B cell (primary cell): ENCODE results near the gene XXYLT1. TPM values are rescaled to one million over a fixed set of nuclear protein-coding genes. Genes with fewer than 3 reads are reported as not detected.

Source experiments
- ATAC-seq: fragments of 200-7000 bp; cut with Tn5 transposase; one replicate; pipeline ENCODE4 v1.10.0; 2021; ENCODE audit warnings: low read depth, mild to moderate bottlenecking, moderate number of reproducible peaks, moderate library complexity
- CTCF ChIA-PET: fragments of 350-600 bp; sonication (Branson Sonifier 250); formaldehyde crosslinking; loops from one replicate; lab custom pipeline; 2021; ENCODE audit warnings: antibody characterized with exemption, inconsistent platforms; lab: Charles Lee
- POLR2A ChIA-PET: fragments of 350-600 bp; sonication (Branson Sonifier 250); formaldehyde crosslinking; loops from one replicate; lab custom pipeline; 2021; ENCODE audit warnings: antibody characterized with exemption; lab: Charles Lee
- DNase-seq: peaks from one replicate; pipeline ENCODE4 v3.0.0; 2013
- H2AFZ ChIP-seq: 2 replicates; pipeline ENCODE4 v1.6.1; 2012; ENCODE audit warnings: mild to moderate bottlenecking, low read depth, low read length; ENCODE audit not compliant: insufficient read depth, poor library complexity, severe bottlenecking
- H3K27ac ChIP-seq, 2 donors: 1 replicate in 1 of 2; 2 replicates in 1 of 2; pipeline ENCODE4 v1.5.1; 2012 to 2013; ENCODE audit warnings: low read length in 2 of 2, mild to moderate bottlenecking in 2 of 2, moderate library complexity in 1 of 2
- H3K27me3 ChIP-seq, 4 experiments: fragments of 200-600 bp in 1 of 4; sonication (generic) in 1 of 4; replicated peaks in 1 of 4; 1 replicate in 2 of 4; 2 replicates in 2 of 4; pipeline versions ENCODE4 v1.6.1 to v1.7.0; 2013 to 2016; ENCODE audit warnings: low read length in 3 of 4, mild to moderate bottlenecking in 2 of 4, mixed read lengths in 1 of 4, moderate library complexity in 1 of 4; ENCODE audit not compliant: insufficient read depth in 4 of 4, control insufficient read depth in 3 of 4; ENCODE audit errors: control extremely low read depth in 1 of 4
- H3K36me3 ChIP-seq, 2 experiments: replicated peaks in 1 of 2; 1 replicate in 1 of 2; 2 replicates in 1 of 2; pipeline versions ENCODE4 v1.6.1 to v1.7.1; 2013; ENCODE audit warnings: low read length in 1 of 2; ENCODE audit not compliant: insufficient read depth in 2 of 2, control insufficient read depth in 1 of 2; ENCODE audit errors: control extremely low read depth in 1 of 2, extremely low read depth in 1 of 2
- H3K4me1 ChIP-seq, 2 donors: fragments of 200-600 bp in 1 of 2; sonication (generic) in 1 of 2; 1 replicate in 1 of 2; 2 replicates in 1 of 2; pipeline versions ENCODE4 v1.5.1 to v1.6.1; 2013 to 2017; ENCODE audit warnings: low read length in 2 of 2; ENCODE audit not compliant: control insufficient read depth in 2 of 2, insufficient read depth in 2 of 2
- H3K4me2 ChIP-seq: replicated peaks from 2 replicates; pipeline ENCODE3; 2012; ENCODE audit warnings: mild to moderate bottlenecking, low read depth, low read length; ENCODE audit not compliant: poor library complexity, severe bottlenecking
- H3K4me3 ChIP-seq, 5 experiments: fragments of 200-600 bp in 1 of 5; sonication (generic) in 1 of 5; 1 replicate in 3 of 5; 2 replicates in 2 of 5; pipeline versions ENCODE4 v1.5.1 to v1.7.0; 2011 to 2016; ENCODE audit warnings: low read length in 4 of 5, mild to moderate bottlenecking in 4 of 5, low read depth in 2 of 5, control low read depth in 1 of 5, moderate library complexity in 1 of 5; ENCODE audit not compliant: insufficient read depth in 1 of 5; ENCODE audit errors: control extremely low read depth in 1 of 5, extremely low read depth in 1 of 5
- H3K79me2 ChIP-seq: fragments of 200-600 bp; sonication (generic); one replicate; pipeline ENCODE4 v1.6.0; 2016; ENCODE audit warnings: low read length; ENCODE audit not compliant: control insufficient read depth, insufficient read depth
- H3K9ac ChIP-seq: fragments of 200-600 bp; sonication (generic); 2 replicates; pipeline ENCODE4 v1.6.1; 2017; ENCODE audit warnings: mild to moderate bottlenecking, low read length, moderate library complexity
- H3K9me3 ChIP-seq, 3 donors: one replicate each; pipeline versions ENCODE4 v1.6.1 to v1.7.1; 2013; ENCODE audit warnings: low read length in 2 of 3; ENCODE audit not compliant: control insufficient read depth in 2 of 3, insufficient read depth in 1 of 3; ENCODE audit errors: control extremely low read depth in 1 of 3
- H4K20me1 ChIP-seq: 2 replicates; pipeline ENCODE4 v1.6.0; 2012; ENCODE audit warnings: mild to moderate bottlenecking, low read length; ENCODE audit not compliant: insufficient read depth, control insufficient read depth, poor library complexity, severe bottlenecking
- H3K27ac Mint-ChIP-seq: one replicate; pipeline ENCODE4 v1.8.0; 2021; ENCODE audit warnings: mixed read lengths
- H3K27me3 Mint-ChIP-seq: one replicate; pipeline ENCODE4 v1.8.0; 2021; ENCODE audit warnings: mixed read lengths
- H3K4me1 Mint-ChIP-seq: one replicate; pipeline ENCODE4 v1.8.0; 2021; ENCODE audit warnings: mixed read lengths
- H3K4me3 Mint-ChIP-seq: one replicate; pipeline ENCODE4 v1.8.0; 2021; ENCODE audit warnings: mixed read lengths
- H3K9me3 Mint-ChIP-seq: one replicate; pipeline ENCODE4 v1.8.0; 2022; ENCODE audit warnings: mixed read lengths; ENCODE audit not compliant: insufficient read depth
- EZH2 ChIP-seq: IDR thresholded peaks from 2 replicates; pipeline ENCODE4 v1.6.1; 2012; ENCODE audit warnings: borderline replicate concordance, low read depth, mild to moderate bottlenecking, moderate library complexity, low read length; ENCODE audit not compliant: insufficient read depth, poor library complexity, severe bottlenecking
- WGBS: methylation state at CpG from one replicate; pipeline ENCODE4 v1.1.5; 2013; ENCODE audit warnings: missing lambda C conversion rate; ENCODE audit not compliant: insufficient coverage; 5-methylcytosine and 5-hydroxymethylcytosine counted together
- intact Hi-C: fragments of 100-400 bp; cut with micrococcal nuclease; formaldehyde crosslinking; loops from one replicate; pipeline ENCODE4 v1.10.0; 2022
- polyA plus RNA-seq: library from polyadenylated mRNA; depleted of rRNA; stranded (reverse); fragments of >200 nt; gene quantifications from 2 replicates; pipeline ENCODE4 v1.2.3, GENCODE V29; 2012
- total RNA-seq, 2 donors: library from RNA; stranded (reverse); fragments of 120-200 nt in 1 of 2; gene quantifications; 1 replicate in 1 of 2; 2 replicates in 1 of 2; pipeline versions ENCODE4 v1.2.3 to v1.2.4, GENCODE V29; 2013 to 2022
- TF ChIP-seq, protein P1 (sequence below): fragments of 200-600 bp; IDR thresholded peaks from one replicate; pipeline ENCODE4 v1.8.0; 2022; ENCODE audit warnings: antibody characterized with exemption, mild to moderate bottlenecking

The XXYLT1 gene
- total and polyA plus RNA-seq, 2 donors (not counting 1 experiment from before 2014, with no cell fraction given): 2.6 to 11.2 TPM

DNA sequence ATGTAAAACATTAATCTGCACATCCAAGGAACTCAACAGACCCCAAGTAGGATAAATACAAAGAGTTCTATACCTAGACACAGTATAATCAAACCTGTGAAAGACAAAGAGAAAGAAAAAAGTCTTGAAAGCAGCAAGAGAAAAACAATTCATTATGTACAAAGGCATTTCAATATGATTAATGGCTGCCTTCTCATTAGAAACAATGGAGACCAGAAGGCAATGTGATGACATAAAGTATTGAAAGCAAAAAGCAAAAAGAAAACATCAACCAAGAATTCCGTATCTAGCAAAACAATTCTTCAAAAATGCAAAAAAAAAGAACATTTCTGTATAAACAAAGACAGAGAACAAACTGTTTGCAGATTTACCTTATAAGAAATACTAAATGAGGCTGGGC, 81.1 kb downstream of the XXYLT1 start:
- no peak overlapping the region for H3K27ac Mint-ChIP-seq
- CTCF ChIA-PET: no interaction called here
- H3K79me2 ChIP-seq: no peaks in the 10 kb centered on the region
- peaks cover 6 to 18% of the 10 kb centered on the region in 2 donors for H3K4me1 ChIP-seq
- peaks cover 26% of the 10 kb centered on the region for H3K4me1 Mint-ChIP-seq
- H3K9me3 Mint-ChIP-seq: peaks cover 2% of the 10 kb centered on the region
- no peaks in the 10 kb centered on the region for H4K20me1 ChIP-seq
- no peak overlapping the region for H3K4me3 ChIP-seq
- WGBS: no CpG with 5 or more reads among the region's 1 CpG
- ATAC-seq (no peak), DNase-seq (no peak)
- H3K27me3 ChIP-seq: no peaks in the 10 kb centered on the region
- intact Hi-C loops: loop anchor here (5.0 kb wide), 1 partner anchor 38 kb away; no protein-coding TSS in a partner anchor
- peaks cover 6 to 11% (median 7%) of the 10 kb centered on the region in 3 donors for H3K9me3 ChIP-seq
- H2AFZ ChIP-seq: no peak overlapping the region
- no peaks in the 10 kb centered on the region for H3K27me3 Mint-ChIP-seq
- POLR2A ChIA-PET: no interaction called here
- H3K9ac ChIP-seq: no peak overlapping the region
- no peak overlapping the region for H3K4me3 Mint-ChIP-seq
- H3K27ac ChIP-seq: no peak overlapping the region
- H3K36me3 ChIP-seq: no peaks in the 10 kb centered on the region
- no peak for TF ChIP-seq EZH2
- TF ChIP-seq, protein P1, sequence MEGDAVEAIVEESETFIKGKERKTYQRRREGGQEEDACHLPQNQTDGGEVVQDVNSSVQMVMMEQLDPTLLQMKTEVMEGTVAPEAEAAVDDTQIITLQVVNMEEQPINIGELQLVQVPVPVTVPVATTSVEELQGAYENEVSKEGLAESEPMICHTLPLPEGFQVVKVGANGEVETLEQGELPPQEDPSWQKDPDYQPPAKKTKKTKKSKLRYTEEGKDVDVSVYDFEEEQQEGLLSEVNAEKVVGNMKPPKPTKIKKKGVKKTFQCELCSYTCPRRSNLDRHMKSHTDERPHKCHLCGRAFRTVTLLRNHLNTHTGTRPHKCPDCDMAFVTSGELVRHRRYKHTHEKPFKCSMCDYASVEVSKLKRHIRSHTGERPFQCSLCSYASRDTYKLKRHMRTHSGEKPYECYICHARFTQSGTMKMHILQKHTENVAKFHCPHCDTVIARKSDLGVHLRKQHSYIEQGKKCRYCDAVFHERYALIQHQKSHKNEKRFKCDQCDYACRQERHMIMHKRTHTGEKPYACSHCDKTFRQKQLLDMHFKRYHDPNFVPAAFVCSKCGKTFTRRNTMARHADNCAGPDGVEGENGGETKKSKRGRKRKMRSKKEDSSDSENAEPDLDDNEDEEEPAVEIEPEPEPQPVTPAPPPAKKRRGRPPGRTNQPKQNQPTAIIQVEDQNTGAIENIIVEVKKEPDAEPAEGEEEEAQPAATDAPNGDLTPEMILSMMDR: no peak
- no peak overlapping the region for H3K4me2 ChIP-seq

DNA sequence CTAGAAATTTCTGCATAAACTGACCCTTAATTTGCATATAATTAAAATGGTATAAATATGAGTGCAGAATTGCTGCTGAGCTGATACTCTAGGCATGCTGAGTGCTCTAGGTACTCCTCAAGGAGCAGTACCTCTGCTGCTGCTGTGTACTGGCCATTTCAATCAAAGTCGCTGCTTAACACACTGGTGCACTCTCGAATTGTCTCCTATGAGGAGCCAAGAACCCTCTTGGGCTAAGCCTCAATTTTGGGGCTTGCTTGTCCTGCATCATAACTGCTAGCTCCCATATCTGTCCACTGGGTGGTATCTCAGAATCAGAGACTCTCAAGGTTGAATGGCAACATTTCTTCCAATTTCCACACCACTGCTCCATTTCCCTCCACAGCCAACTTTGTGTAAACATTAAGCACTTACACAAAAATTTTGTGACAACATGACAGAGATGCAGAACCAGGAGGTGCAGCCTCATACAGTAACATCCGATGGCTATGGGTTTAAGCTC, 82.5 kb downstream of the XXYLT1 start:
- Histone ChIP-seq H3K9ac (no peak overlapping the region), H3K27ac (no peak overlapping the region), H3K9me3 (peaks cover 6 to 11% (median 7%) of the 10 kb centered on the region in 3 donors), H3K36me3 (no peaks in the 10 kb centered on the region), H3K4me3 (no peak overlapping the region), H3K79me2 (no peaks in the 10 kb centered on the region), H3K27me3 (no peaks in the 10 kb centered on the region), H3K4me2 (no peak overlapping the region), H3K4me1 (peaks cover 6 to 18% of the 10 kb centered on the region in 2 donors), H2AFZ (no peak overlapping the region), H4K20me1 (no peaks in the 10 kb centered on the region)
- TF ChIP-seq, protein P1: no peak
- TF ChIP-seq EZH2: no peak
- ChIA-PET POLR2A (no interaction called here), CTCF (interaction anchor here (0.6 to 1.3 kb wide), 3 partner anchors 16 to 43 kb away, joined by 3 read pairs; no protein-coding TSS in a partner anchor)
- WGBS: 100% methylated on average over 2 of the region's 3 CpGs
- no peak for DNase-seq
- Mint-ChIP-seq H3K27me3 (no peaks in the 10 kb centered on the region), H3K27ac (no peak overlapping the region), H3K4me3 (no peak overlapping the region), H3K9me3 (peaks cover 2% of the 10 kb centered on the region), H3K4me1 (peaks cover 23% of the 10 kb centered on the region)
- intact Hi-C loops: loop anchor here (5.0 kb wide), 1 partner anchor 36 kb away; no protein-coding TSS in a partner anchor
- ATAC-seq: no peak
